ENCODE measurements around the gene SPOPL. TPM values are rescaled to one million over a fixed set of nuclear protein-coding genes. Genes with fewer than 3 reads are reported as not detected.

The SPOPL gene
- total RNA-seq, 1 donor: 21.6 TPM

GRCh38 chr2:138596403-138596802 lies 94.8 kb downstream of the SPOPL start:
- H3K4me3 ChIP-seq (ENCODE audit: low read depth, low read length): no peak overlapping the region
- DNase-seq (ENCODE audit: low read depth): no peak
- TF ChIP-seq CTCF (IDR thresholded peaks at IDR 0.05; ENCODE audit: insufficient read depth, low read depth, low read length): no peak

- H3K4me3 ChIP-seq (ENCODE audit: low read depth, low read length): no peak overlapping the region
- no peak for DNase-seq (ENCODE audit: low read depth)
- TF ChIP-seq CTCF (IDR thresholded peaks at IDR 0.05; ENCODE audit: insufficient read depth, low read depth, low read length): no peak
Observed at GRCh38 chr2:138600732-138601457, 99.3 kb downstream of the SPOPL start.

- no peak for DNase-seq (ENCODE audit: low read depth)
- TF ChIP-seq CTCF (IDR thresholded peaks at IDR 0.05; ENCODE audit: insufficient read depth, low read depth, low read length): no peak
- H3K4me3 ChIP-seq (ENCODE audit: low read depth, low read length): no peak overlapping the region
Observed at GRCh38 chr2:138601458-138602165, 100.0 kb downstream of the SPOPL start.

- TF ChIP-seq CTCF (IDR thresholded peaks at IDR 0.05; ENCODE audit: insufficient read depth, low read depth, low read length): no peak
- DNase-seq (ENCODE audit: low read depth): no peak
- H3K4me3 ChIP-seq (ENCODE audit: low read depth, low read length): no peak overlapping the region
Observed at GRCh38 chr2:138602166-138602460, 100.5 kb downstream of the SPOPL start.

- H3K4me3 ChIP-seq (ENCODE audit: low read depth, low read length): no peak overlapping the region
- no peak for TF ChIP-seq CTCF (IDR thresholded peaks at IDR 0.05; ENCODE audit: insufficient read depth, low read depth, low read length)
- DNase-seq (ENCODE audit: low read depth): no peak
Observed at GRCh38 chr2:138607746-138608145, 106.2 kb downstream of the SPOPL start.

- TF ChIP-seq CTCF (IDR thresholded peaks at IDR 0.05; ENCODE audit: insufficient read depth, low read depth, low read length): no peak
- no peak for DNase-seq (ENCODE audit: low read depth)
- no peak overlapping the region for H3K4me3 ChIP-seq (ENCODE audit: low read depth, low read length)
Observed at GRCh38 chr2:138609446-138609845, 107.9 kb downstream of the SPOPL start.

Data from fibroblast of villous mesenchyme (primary cell).